GM12891 (cell line): Measurements from ENCODE around the gene DGAT2.

Source experiments
- PAX5 ChIP-seq: IDR thresholded peaks from 2 replicates; pipeline ENCODE4 v1.6.1; 2011; ENCODE audit warnings: low read length, moderate library complexity, mild to moderate bottlenecking; ENCODE audit not compliant: insufficient read depth, severe bottlenecking
- POLR2A ChIP-seq: IDR thresholded peaks from 2 replicates; pipeline ENCODE4 v1.6.1; 2011; ENCODE audit warnings: low read depth, low read length, control low read depth
- POLR2AphosphoS5 ChIP-seq: IDR thresholded peaks from 2 replicates; pipeline ENCODE4 v1.6.1; 2011; ENCODE audit warnings: low read depth, low read length, control low read depth
- SPI1 ChIP-seq: IDR thresholded peaks from 2 replicates; pipeline ENCODE4 v1.6.1; 2011; ENCODE audit warnings: low read depth, low read length, control low read depth
- TAF1 ChIP-seq: IDR thresholded peaks from 2 replicates; pipeline ENCODE4 v1.6.1; 2011; ENCODE audit warnings: low read depth, low read length, control low read depth

- TF ChIP-seq POLR2AphosphoS5 (no peak), POLR2A (no peak), SPI1 (no peak), TAF1 (no peak), PAX5 (no peak)
Observed at GRCh38 chr11:75784506-75784905, 15.9 kb downstream of the DGAT2 start.
